Gastroesophageal sphincter (tissue), 4 donors: Measurements from ENCODE around the gene SH3BP2. TPM values are rescaled to one million over a fixed set of nuclear protein-coding genes. Genes with fewer than 3 reads are reported as not detected.

ENCODE experiments used
- ATAC-seq: fragments of 150-250 bp; one replicate; pipeline ENCODE4 v1.9.1; 2016; ENCODE audit warnings: mild to moderate bottlenecking, moderate library complexity
- H3K27ac ChIP-seq, 4 donors: fragments of 200-600 bp; sonication (generic) in 3 of 4; 1 replicate in 3 of 4; 2 replicates in 1 of 4; pipeline ENCODE4 v1.5.1; 2016 to 2019
- H3K27me3 ChIP-seq: fragments of 200-600 bp; sonication (generic); one replicate; pipeline ENCODE4 v1.5.1; 2019
- H3K36me3 ChIP-seq, 2 donors: fragments of 200-600 bp; sonication (generic); one replicate each; pipeline ENCODE4 v1.5.1; 2019; ENCODE audit warnings: control low read depth in 1 of 2
- H3K4me1 ChIP-seq, 3 donors: fragments of 200-600 bp; sonication (generic); 1 replicate in 2 of 3; 2 replicates in 1 of 3; pipeline ENCODE4 v1.5.1; 2016 to 2019; ENCODE audit warnings: control low read depth in 2 of 3
- H3K4me3 ChIP-seq, 2 donors: fragments of 200-600 bp; sonication (generic); one replicate each; pipeline ENCODE4 v1.5.1; 2019; ENCODE audit warnings: mild to moderate bottlenecking in 1 of 2, moderate library complexity in 1 of 2
- H3K9me3 ChIP-seq, 3 donors: fragments of 200-600 bp; sonication (generic); one replicate each; pipeline ENCODE4 v1.5.1; 2017 to 2019; ENCODE audit warnings: control low read depth in 2 of 3
- CTCF ChIP-seq, 4 experiments: fragments of 200-600 bp in 2 of 4; fragments of 450-650 bp in 2 of 4; sonication (generic) in 1 of 4; IDR thresholded peaks; one replicate each; pipeline ENCODE4 v1.5.1; 2017 to 2019; ENCODE audit warnings: antibody characterized with exemption in 4 of 4, mild to moderate bottlenecking in 2 of 4, moderate library complexity in 2 of 4
- EP300 ChIP-seq: sonication (generic); formaldehyde crosslinking; IDR thresholded peaks from one replicate; pipeline ENCODE4 v1.6.1; 2017; ENCODE audit warnings: antibody characterized with exemption, mild to moderate bottlenecking
- POLR2A ChIP-seq, 2 donors: fragments of 450-650 bp; IDR thresholded peaks; one replicate each; pipeline ENCODE4 v1.6.1; 2017; ENCODE audit warnings: antibody characterized with exemption in 2 of 2, mild to moderate bottlenecking in 2 of 2, moderate library complexity in 1 of 2
- POLR2AphosphoS5 ChIP-seq: sonication (generic); formaldehyde crosslinking; IDR thresholded peaks from one replicate; pipeline ENCODE4 v1.6.1; 2017; ENCODE audit warnings: antibody characterized with exemption
- whole genome bisulfite sequencing, 2 donors: methylation state at CpG; one replicate each; pipeline ENCODE4 v1.1.5; 2018; ENCODE audit warnings: low coverage in 1 of 2; 5-methylcytosine and 5-hydroxymethylcytosine counted together
- total RNA-seq, 4 donors: library from RNA; depleted of rRNA; stranded (reverse); fragments of >200 nt; gene quantifications; one replicate each; pipeline ENCODE4 v1.1.0, GENCODE V29; 2016

Gene SH3BP2
- total RNA-seq, 4 donors from 2014 or later = 26.8 to 36.4 (median 29.3) TPM

- TF ChIP-seq CTCF (IDR thresholded peaks at IDR 0.05) = no peak
- no peak for TF ChIP-seq EP300
- TF ChIP-seq POLR2AphosphoS5 = no peak
- TF ChIP-seq POLR2A (IDR thresholded peaks at IDR 0.05) = no peak
- no peaks in the 10 kb centered on the region for H3K27me3 ChIP-seq
- ATAC-seq = no peak
- no peak overlapping the region for H3K27ac ChIP-seq
- peaks cover 0 to 96% of the 10 kb centered on the region in 2 donors for H3K36me3 ChIP-seq
- H3K9me3 ChIP-seq = no peaks in the 10 kb centered on the region
- H3K4me3 ChIP-seq = no peak overlapping the region
- H3K4me1 ChIP-seq = no peaks in the 10 kb centered on the region
- 94% methylated on average over 6 of the region's 19 CpGs; no CpG with 5 or more reads in 1 of the 2 donors for WGBS, 2 donors
Observed at GRCh38 chr4:2829933-2830451, 37.1 kb downstream of the SH3BP2 start.

DNA sequence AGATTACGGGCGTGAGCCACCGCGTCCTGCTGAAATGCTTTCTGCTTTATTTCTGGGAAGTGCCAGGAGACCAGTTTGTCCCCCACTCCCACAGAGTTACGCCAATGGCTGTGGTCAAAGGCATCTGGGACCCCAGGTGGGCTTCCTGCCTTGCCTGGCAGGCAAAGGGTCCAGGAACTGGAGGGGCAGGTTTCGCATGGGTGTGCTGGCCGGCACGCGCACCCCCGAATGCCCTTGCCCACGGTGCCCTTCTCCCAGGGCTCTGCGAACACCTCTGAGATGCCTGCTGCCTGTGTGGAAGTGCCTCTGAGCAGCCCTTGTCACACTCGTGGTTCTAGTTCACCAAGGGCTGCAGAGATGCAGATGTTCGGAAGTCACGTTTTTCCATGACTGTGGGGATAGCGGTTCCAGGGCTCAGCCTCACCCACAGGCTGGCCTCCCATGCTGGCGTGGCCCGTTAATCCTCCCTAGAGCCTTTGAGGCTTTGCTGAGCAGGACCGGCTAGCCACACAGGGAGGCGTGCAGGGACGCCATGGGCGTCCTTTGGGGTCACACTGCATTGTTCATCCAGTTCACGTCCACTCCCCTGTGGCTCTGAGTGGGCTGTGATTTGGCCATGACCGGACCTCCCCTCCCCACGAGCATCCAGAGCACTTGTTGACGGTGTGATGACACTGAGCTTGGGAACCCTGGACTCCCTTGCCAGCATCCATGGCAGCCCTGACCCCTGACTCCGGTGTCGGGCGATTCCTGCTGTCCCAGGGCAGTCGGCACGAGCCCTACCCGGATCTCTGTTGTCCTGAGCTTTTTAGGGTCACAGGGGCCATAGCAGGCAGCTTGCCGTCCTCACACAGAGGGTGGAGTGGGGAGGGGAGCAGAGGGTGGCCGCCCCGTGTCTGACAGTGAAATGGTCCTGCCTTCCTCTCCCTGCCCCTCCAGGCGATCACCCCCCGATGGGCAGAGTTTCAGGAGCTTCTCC lies 38.0 kb downstream of the SH3BP2 start:
- no peak overlapping the region for H3K27ac ChIP-seq
- TF ChIP-seq POLR2A (IDR thresholded peaks at IDR 0.05) = no peak
- no peak for TF ChIP-seq POLR2AphosphoS5
- TF ChIP-seq EP300 = no peak
- no peak for TF ChIP-seq CTCF (IDR thresholded peaks at IDR 0.05)
- no peak overlapping the region for H3K4me3 ChIP-seq
- H3K27me3 ChIP-seq = no peaks in the 10 kb centered on the region
- H3K9me3 ChIP-seq = no peaks in the 10 kb centered on the region
- WGBS, 2 donors = 98% methylated on average over 6 of the region's 37 CpGs; no CpG with 5 or more reads in 1 of the 2 donors
- no peak for ATAC-seq
- H3K36me3 ChIP-seq = peaks cover 0 to 96% of the 10 kb centered on the region in 2 donors
- peaks cover 0 to 6% (median 0%) of the 10 kb centered on the region in 3 donors for H3K4me1 ChIP-seq

DNA sequence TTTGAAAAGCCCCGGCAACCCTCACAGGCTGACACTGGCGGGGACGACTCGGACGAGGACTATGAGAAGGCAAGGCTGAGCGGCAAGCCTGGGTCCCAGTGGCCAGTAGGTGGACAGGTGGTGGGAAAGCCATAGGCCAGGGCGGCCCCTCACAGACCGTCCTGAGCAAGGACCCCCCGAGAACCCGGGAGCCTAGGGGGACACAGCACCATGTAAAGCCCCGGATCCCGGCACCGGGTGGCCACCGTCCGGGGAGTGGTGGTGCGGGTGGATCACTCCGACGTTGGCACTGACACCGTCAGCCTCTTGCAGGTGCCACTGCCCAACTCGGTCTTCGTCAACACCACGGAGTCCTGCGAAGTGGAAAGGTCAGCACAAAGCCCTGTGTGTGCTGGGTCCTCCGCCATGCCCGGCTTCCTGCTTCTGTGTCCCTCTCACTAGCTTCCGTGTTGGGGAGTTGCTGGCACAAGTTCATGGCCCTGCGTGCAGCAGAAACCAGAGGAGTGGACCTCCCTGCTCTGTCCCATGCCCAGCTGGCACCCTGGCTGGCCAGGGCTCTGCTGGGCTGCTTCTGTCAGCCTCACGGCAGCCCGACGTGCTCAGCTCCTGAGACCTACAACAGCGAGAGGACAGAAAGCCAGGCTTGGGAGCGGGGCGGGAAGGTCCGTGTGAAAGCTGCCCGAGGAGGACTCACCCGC lies 38.9 kb downstream of the SH3BP2 start:
- Histone ChIP-seq H3K27ac (no peak overlapping the region), H3K4me1 (peaks cover 0 to 13% (median 0%) of the 10 kb centered on the region in 3 donors), H3K36me3 (peaks cover 0 to 93% of the 10 kb centered on the region in 2 donors), H3K9me3 (no peaks in the 10 kb centered on the region), H3K4me3 (no peak overlapping the region), H3K27me3 (no peaks in the 10 kb centered on the region)
- WGBS, 2 donors = no CpG with 5 or more reads among the region's 36 CpGs
- TF ChIP-seq POLR2A (IDR thresholded peaks at IDR 0.05) (no peak), EP300 (no peak), CTCF (IDR thresholded peaks at IDR 0.05) (no peak), POLR2AphosphoS5 (no peak)
- ATAC-seq = no peak

- Histone ChIP-seq H3K4me3 (no peak overlapping the region), H3K27ac (no peak overlapping the region), H3K9me3 (no peaks in the 10 kb centered on the region), H3K27me3 (no peaks in the 10 kb centered on the region), H3K36me3 (peaks cover 0 to 86% of the 10 kb centered on the region in 2 donors), H3K4me1 (peaks cover 0 to 20% (median 4%) of the 10 kb centered on the region in 3 donors)
- TF ChIP-seq EP300 (no peak), POLR2A (IDR thresholded peaks at IDR 0.05) (no peak), CTCF (IDR thresholded peaks at IDR 0.05) (no peak), POLR2AphosphoS5 (no peak)
- WGBS, 2 donors = 100% methylated on average over 2 of the region's 20 CpGs; no CpG with 5 or more reads in 1 of the 2 donors
- no peak for ATAC-seq
Observed at GRCh38 chr4:2832309-2832980, 39.6 kb downstream of the SH3BP2 start.
